ENCODE results near the gene ARAF. TPM values are rescaled to one million over a fixed set of nuclear protein-coding genes. Genes with fewer than 3 reads are reported as not detected.
A peak's percentile ranks its signal among the peaks of the same experiment; 100 is the strongest.

The ARAF gene
- total RNA-seq, 4 donors from 2014 or later = 34.0 to 59.4 (median 45.8) TPM

DNA sequence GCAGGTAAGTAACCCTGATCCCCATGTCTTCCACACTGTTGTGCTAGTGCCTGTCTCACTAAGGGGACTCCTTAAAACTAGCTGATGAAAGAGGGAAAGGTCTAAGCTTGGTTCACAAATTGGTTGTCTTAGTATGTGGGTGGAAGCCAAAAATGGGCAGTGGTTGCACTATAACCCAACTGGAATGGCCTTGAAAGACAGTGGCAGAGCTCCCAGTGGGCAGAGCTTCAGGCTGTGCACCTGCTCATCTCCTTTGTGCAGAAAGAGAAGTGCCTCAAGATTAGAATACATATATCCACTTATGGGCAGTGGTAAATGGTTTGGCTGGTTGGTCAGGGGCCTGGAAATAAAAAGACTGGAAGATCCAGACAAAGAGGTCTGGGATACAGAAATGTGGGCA lies 51.4 kb downstream of the ARAF start:
- Histone ChIP-seq H3K36me3 (no peaks in the 10 kb centered on the region), H3K27me3 (no peaks in the 10 kb centered on the region), H3K27ac (no peak overlapping the region), H3K4me1 (no peaks in the 10 kb centered on the region), H3K4me3 (replicated peaks in 1 of 3) (no peak overlapping the region), H3K9me3 (no peaks in the 10 kb centered on the region)
- TF ChIP-seq, protein P1, sequence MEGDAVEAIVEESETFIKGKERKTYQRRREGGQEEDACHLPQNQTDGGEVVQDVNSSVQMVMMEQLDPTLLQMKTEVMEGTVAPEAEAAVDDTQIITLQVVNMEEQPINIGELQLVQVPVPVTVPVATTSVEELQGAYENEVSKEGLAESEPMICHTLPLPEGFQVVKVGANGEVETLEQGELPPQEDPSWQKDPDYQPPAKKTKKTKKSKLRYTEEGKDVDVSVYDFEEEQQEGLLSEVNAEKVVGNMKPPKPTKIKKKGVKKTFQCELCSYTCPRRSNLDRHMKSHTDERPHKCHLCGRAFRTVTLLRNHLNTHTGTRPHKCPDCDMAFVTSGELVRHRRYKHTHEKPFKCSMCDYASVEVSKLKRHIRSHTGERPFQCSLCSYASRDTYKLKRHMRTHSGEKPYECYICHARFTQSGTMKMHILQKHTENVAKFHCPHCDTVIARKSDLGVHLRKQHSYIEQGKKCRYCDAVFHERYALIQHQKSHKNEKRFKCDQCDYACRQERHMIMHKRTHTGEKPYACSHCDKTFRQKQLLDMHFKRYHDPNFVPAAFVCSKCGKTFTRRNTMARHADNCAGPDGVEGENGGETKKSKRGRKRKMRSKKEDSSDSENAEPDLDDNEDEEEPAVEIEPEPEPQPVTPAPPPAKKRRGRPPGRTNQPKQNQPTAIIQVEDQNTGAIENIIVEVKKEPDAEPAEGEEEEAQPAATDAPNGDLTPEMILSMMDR (IDR thresholded peaks at IDR 0.05) = no peak
- no peak for TF ChIP-seq POLR2A (IDR thresholded peaks at IDR 0.05)
- no peak for DNase-seq
- intact Hi-C loops (cut with DNase I) = no loop called here

DNA sequence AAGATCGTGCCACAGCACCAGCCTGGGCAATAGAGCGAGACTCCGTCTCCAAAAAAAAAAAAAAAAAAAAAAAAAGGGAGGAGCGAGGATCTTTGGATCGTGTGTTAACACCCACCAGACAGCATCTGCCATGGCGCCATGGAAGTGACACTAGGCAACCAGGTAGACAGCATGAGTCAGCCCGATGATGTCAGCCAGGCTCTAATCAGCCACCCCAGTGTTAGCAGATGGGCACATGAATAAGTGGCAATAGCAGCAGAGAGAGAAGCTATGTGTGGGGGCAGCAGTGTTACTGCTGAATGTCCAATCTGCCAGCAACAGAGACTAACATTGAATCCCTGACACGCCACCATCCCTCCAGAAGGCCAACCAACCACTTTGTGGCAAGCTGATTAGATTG lies 52.1 kb downstream of the ARAF start:
- no peaks in the 10 kb centered on the region for H3K27me3 ChIP-seq
- no peak overlapping the region for H3K4me3 ChIP-seq (replicated peaks in 1 of 3)
- no peak for DNase-seq
- TF ChIP-seq, protein P1 (IDR thresholded peaks at IDR 0.05) = no peak
- no peak for TF ChIP-seq POLR2A (IDR thresholded peaks at IDR 0.05)
- H3K36me3 ChIP-seq = no peaks in the 10 kb centered on the region
- intact Hi-C loops (cut with DNase I) = no loop called here
- H3K27ac ChIP-seq = no peak overlapping the region
- 89 to 90% methylated on average over 7 to 8 of the region's 8 CpGs for WGBS, 2 donors
- no peaks in the 10 kb centered on the region for H3K9me3 ChIP-seq
- no peaks in the 10 kb centered on the region for H3K4me1 ChIP-seq

DNA sequence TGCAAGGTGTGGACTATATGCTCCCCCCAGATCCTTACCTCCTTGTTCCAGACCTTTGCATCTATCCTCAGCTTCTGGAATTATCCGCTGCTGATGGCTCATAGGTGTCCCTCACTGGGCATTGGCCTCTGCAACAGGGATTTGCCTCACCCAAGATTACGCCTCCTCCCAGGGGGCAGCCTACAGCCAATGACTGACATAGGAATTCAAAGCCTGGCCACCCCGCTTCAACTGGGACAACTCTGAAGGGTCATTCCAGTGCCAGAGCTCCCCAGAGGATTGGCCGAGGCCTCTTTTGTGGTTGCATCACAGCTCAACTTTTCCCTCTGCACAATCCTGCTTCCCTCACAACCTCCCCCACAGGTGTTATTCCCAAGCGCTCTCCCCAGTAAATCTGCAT lies 53.6 kb downstream of the ARAF start:
- no peak overlapping the region for H3K27ac ChIP-seq
- no peaks in the 10 kb centered on the region for H3K9me3 ChIP-seq
- H3K4me3 ChIP-seq (replicated peaks in 1 of 3) = no peak overlapping the region
- no peak for DNase-seq
- intact Hi-C loops (cut with DNase I) = no loop called here
- H3K36me3 ChIP-seq = no peaks in the 10 kb centered on the region
- TF ChIP-seq POLR2A (IDR thresholded peaks at IDR 0.05) = no peak
- TF ChIP-seq, protein P1 (IDR thresholded peaks at IDR 0.05) = no peak
- no peaks in the 10 kb centered on the region for H3K27me3 ChIP-seq
- no peaks in the 10 kb centered on the region for H3K4me1 ChIP-seq
- 69 to 79% methylated on average over 2 to 3 of the region's 5 CpGs for WGBS, 2 donors

DNA sequence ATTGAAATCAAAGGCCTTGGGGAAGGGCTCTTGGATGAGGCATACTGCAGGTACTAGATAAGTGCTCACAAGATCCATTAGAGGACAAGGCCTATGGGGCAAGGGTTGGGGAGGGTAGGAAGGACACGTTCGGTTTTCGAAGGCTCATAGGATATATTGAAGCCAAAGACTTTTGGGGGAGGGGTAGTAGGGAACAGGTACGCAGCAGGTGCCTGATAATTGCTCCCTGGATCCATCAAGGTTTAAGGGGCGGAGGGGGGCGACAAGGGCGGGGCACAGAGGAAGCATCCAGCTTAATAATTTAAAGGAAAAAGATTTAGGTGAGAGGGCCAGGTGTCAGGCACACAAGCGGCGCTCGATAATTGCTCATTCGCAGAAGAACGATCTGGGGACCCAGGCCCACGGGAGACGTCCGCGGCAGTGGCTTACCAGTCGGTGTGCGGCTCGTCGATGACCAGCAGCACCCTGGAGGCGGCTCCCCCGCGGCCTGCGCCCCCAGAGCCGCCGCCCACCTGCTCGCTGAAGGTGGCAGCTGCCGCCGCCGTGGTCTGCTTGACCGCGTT lies 58.0 kb downstream of the ARAF start:
- H3K27me3 ChIP-seq = no peaks in the 10 kb centered on the region
- H3K4me1 ChIP-seq = no peaks in the 10 kb centered on the region
- no peaks in the 10 kb centered on the region for H3K36me3 ChIP-seq
- TF ChIP-seq POLR2A (IDR thresholded peaks at IDR 0.05) = no peak
- TF ChIP-seq, protein P1 (IDR thresholded peaks at IDR 0.05) = no peak
- intact Hi-C loops (cut with DNase I) = no loop called here
- WGBS, 2 donors = 65 to 69% methylated on average over 10 of the region's 32 CpGs
- no peak for DNase-seq
- no peaks in the 10 kb centered on the region for H3K9me3 ChIP-seq
- no peak overlapping the region for H3K4me3 ChIP-seq (replicated peaks in 1 of 3)
- H3K27ac ChIP-seq = no peak overlapping the region

DNA sequence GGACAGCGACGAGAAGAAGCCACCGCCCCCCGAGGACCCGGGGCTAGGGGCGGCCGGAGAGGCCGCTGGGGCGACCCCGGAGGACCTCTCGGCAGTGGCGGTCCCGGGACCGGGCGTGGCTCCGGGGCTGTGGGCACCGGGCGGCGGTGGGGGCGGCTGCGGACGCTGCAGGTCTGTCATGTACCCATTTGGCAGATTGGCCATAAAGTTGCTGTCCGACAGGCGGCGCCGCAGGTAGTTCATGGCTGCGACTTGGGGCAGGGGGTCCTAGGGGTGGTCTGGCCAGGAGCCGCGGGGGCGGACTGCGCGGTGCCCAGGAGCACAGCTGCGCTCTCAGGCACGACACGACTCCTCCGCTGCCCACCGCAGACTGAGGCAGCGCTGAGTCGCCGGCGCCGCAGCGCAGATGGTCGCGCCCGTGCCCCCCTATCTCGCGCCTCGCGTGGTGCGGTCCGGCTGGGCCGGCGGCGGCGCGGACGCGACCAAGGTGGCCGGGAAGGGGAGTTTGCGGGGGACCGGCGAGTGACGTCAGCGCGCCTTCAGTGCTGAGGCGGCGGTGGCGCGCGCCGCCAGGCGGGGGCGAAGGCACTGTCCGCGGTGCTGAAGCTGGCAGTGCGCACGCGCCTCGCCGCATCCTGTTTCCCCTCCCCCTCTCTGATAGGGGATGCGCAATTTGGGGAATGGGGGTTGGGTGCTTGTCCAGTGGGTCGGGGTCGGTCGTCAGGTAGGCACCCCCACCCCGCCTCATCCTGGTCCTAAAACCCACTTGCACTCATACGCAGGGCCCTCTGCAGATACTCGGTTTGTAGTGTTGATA lies 58.7 kb downstream of the ARAF start, which contains the start of gene SYN1:
Gene SYN1, minus strand, starts transcription at position 372 of the 817 bp plus-strand sequence. Its CDS starts 129 bp downstream, at position 243.
- H3K27ac ChIP-seq = no peak within 1 kb of the TSS
- no peaks in the 10 kb centered on the region for H3K36me3 ChIP-seq
- H3K4me3 ChIP-seq (replicated peaks in 1 of 3) = no peak within 1 kb of the TSS
- no peaks in the 10 kb centered on the region for H3K4me1 ChIP-seq
- WGBS, 2 donors = 0% methylated on average over 1 of the region's 88 CpGs; no CpG with 5 or more reads in 1 of the 2 donors
- H3K27me3 ChIP-seq = no peaks in the 10 kb centered on the region
- no peaks in the 10 kb centered on the region for H3K9me3 ChIP-seq
- intact Hi-C loops (cut with DNase I) = no loop called here
- DNase-seq = peak; percentile 77 to 81
- TF ChIP-seq, protein P1 (IDR thresholded peaks at IDR 0.05) = peak in 3 of 6 experiments; percentile 5 to 34 (median 25)
- TF ChIP-seq POLR2A (IDR thresholded peaks at IDR 0.05) = no peak
